ENCODE results near the gene GRIK4.

Gene GRIK4

DNA sequence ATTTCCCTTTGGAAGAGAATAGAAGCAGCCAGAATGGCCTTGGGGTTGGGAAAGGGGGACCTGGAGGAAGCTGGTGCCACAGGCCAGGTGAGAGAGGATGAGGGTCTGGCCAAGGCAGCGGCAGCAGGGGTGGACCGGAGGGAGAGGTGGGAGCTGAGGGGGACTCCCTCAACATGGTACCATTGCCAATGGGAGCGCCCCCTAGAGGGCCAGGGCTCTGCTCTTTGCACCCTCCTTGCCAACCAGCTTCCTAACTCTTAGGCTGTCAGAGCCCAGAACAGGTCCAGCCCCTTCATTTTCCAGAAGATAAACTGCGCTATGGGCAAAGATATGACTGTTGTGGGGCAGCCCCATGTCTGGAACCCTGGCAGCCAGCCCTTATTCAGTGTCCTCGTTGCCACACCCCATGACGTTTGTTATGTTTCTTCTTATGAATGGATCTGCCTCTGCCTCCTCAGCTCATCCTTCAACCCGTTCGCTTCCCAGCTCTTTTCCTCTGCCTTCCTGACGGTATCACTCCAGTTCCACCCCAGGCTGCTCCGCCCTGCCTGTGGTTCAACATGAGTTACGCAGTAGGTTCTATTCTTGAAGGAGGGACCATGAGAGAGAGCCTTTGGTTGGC lies 185.2 kb downstream of the GRIK4 start:
- Histone ChIP-seq H3K27me3 (ENCODE audit: low read depth) (no peaks in the 10 kb centered on the region), H3K4me1 (no peaks in the 10 kb centered on the region), H3K4me3 (no peak overlapping the region), H3K9me3 (no peaks in the 10 kb centered on the region), H3K36me3 (replicated peaks) (no peaks in the 10 kb centered on the region)
- DNase-seq (ENCODE audit: low spot score in 2 of 2) = peak in 1 of 2 experiments; percentile 17
- in situ Hi-C loops (cut with MboI; ENCODE audit: low sequenced_read_pairs) = no loop called here

- Histone ChIP-seq H3K4me3 (no peak overlapping the region), H3K36me3 (replicated peaks) (no peaks in the 10 kb centered on the region), H3K9me3 (no peaks in the 10 kb centered on the region), H3K4me1 (no peaks in the 10 kb centered on the region), H3K27me3 (ENCODE audit: low read depth) (no peaks in the 10 kb centered on the region)
- DNase-seq (ENCODE audit: low spot score in 2 of 2) = no peak
- in situ Hi-C loops (cut with MboI; ENCODE audit: low sequenced_read_pairs) = no loop called here
Measured at GRCh38 chr11:120698918-120699317, 187.4 kb downstream of the GRIK4 start.

GRCh38 chr11:120702656-120703055 lies 191.1 kb downstream of the GRIK4 start:
- H3K9me3 ChIP-seq = no peaks in the 10 kb centered on the region
- no peaks in the 10 kb centered on the region for H3K36me3 ChIP-seq (replicated peaks)
- H3K27me3 ChIP-seq (ENCODE audit: low read depth) = no peaks in the 10 kb centered on the region
- DNase-seq (ENCODE audit: low spot score in 2 of 2) = no peak
- in situ Hi-C loops (cut with MboI; ENCODE audit: low sequenced_read_pairs) = no loop called here
- no peaks in the 10 kb centered on the region for H3K4me1 ChIP-seq
- H3K4me3 ChIP-seq = no peak overlapping the region

- in situ Hi-C loops (cut with MboI; ENCODE audit: low sequenced_read_pairs) = no loop called here
- no peaks in the 10 kb centered on the region for H3K9me3 ChIP-seq
- H3K4me3 ChIP-seq = no peak overlapping the region
- H3K27me3 ChIP-seq (ENCODE audit: low read depth) = no peaks in the 10 kb centered on the region
- H3K4me1 ChIP-seq = no peaks in the 10 kb centered on the region
- no peaks in the 10 kb centered on the region for H3K36me3 ChIP-seq (replicated peaks)
- DNase-seq (ENCODE audit: low spot score in 2 of 2) = no peak
Measured at GRCh38 chr11:120703358-120704152, 192.0 kb downstream of the GRIK4 start.

GRCh38 chr11:120704256-120704750 lies 192.8 kb downstream of the GRIK4 start:
- Histone ChIP-seq H3K36me3 (replicated peaks) (no peaks in the 10 kb centered on the region), H3K4me1 (no peaks in the 10 kb centered on the region), H3K4me3 (no peak overlapping the region), H3K27me3 (ENCODE audit: low read depth) (no peaks in the 10 kb centered on the region), H3K9me3 (no peaks in the 10 kb centered on the region)
- in situ Hi-C loops (cut with MboI; ENCODE audit: low sequenced_read_pairs) = no loop called here
- no peak for DNase-seq (ENCODE audit: low spot score in 2 of 2)

GRCh38 chr11:120706257-120706656 lies 194.7 kb downstream of the GRIK4 start:
- Histone ChIP-seq H3K9me3 (no peaks in the 10 kb centered on the region), H3K4me1 (peaks cover 14% of the 10 kb centered on the region), H3K4me3 (no peak overlapping the region), H3K27me3 (ENCODE audit: low read depth) (no peaks in the 10 kb centered on the region), H3K36me3 (replicated peaks) (no peaks in the 10 kb centered on the region)
- in situ Hi-C loops (cut with MboI; ENCODE audit: low sequenced_read_pairs) = no loop called here
- no peak for DNase-seq (ENCODE audit: low spot score in 2 of 2)

DNA sequence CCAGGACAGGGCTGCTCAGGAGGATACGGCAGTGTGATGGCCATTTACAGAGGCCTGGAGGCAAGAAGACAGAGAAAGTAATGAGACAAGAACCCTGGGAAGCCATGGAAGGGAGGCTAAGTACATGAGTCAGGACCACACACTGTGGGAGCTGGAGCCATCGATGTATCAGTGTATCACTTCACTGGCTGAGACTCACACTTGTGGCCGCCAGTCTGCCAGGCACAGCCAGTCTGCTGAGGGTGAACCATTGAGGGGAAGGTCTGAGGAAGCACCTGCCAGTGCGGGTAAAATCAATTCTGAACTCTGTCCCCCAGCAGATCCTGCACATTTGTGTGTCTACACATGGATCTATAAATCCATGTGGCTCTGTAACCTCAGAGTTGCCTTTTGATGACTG lies 195.6 kb downstream of the GRIK4 start:
- H3K27me3 ChIP-seq (ENCODE audit: low read depth) = no peaks in the 10 kb centered on the region
- no peaks in the 10 kb centered on the region for H3K36me3 ChIP-seq (replicated peaks)
- H3K4me1 ChIP-seq = peaks cover 15% of the 10 kb centered on the region
- in situ Hi-C loops (cut with MboI; ENCODE audit: low sequenced_read_pairs) = no loop called here
- DNase-seq (ENCODE audit: low spot score in 2 of 2) = no peak
- H3K4me3 ChIP-seq = no peak overlapping the region
- no peaks in the 10 kb centered on the region for H3K9me3 ChIP-seq

GRCh38 chr11:120707663-120708062 lies 196.1 kb downstream of the GRIK4 start:
- Histone ChIP-seq H3K4me1 (peaks cover 15% of the 10 kb centered on the region), H3K4me3 (no peak overlapping the region), H3K27me3 (ENCODE audit: low read depth) (no peaks in the 10 kb centered on the region), H3K36me3 (replicated peaks) (no peaks in the 10 kb centered on the region), H3K9me3 (no peaks in the 10 kb centered on the region)
- no peak for DNase-seq (ENCODE audit: low spot score in 2 of 2)
- in situ Hi-C loops (cut with MboI; ENCODE audit: low sequenced_read_pairs) = no loop called here

DNA sequence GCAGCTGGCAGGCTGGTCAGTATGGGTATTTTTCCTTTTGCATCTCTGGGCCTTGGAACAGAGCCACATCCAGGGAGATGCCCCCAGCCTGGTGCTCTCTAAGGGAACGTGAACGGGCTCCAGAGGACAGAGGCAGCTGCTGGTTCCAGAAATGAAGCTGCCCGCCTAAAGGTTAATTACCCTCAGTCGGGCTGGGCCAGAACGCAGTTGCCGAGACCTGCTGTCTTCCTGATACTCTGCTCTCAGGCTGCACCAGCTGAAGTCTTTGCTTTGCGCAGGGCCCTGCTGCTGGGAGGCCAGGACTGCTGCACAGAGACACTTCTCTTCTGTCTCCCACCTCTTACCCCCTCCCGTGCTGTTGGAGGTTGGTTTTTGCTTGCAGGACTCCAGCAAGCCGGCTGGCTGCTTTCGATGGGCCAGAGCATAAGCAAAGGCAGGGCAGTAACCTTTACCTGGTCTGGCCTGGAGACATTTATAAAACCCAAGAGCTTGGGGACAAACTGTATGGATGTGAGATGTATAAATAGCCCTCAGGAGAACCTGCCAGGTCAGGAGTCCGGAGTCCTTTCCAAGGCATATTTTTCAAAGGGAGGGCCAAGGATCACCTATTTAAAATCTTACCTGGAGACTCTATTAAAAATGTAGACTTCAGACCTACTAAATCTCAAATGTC lies 197.1 kb downstream of the GRIK4 start:
- H3K4me3 ChIP-seq = no peak overlapping the region
- in situ Hi-C loops (cut with MboI; ENCODE audit: low sequenced_read_pairs) = no loop called here
- H3K4me1 ChIP-seq = peaks cover 15% of the 10 kb centered on the region
- no peaks in the 10 kb centered on the region for H3K36me3 ChIP-seq (replicated peaks)
- no peaks in the 10 kb centered on the region for H3K9me3 ChIP-seq
- no peak for DNase-seq (ENCODE audit: low spot score in 2 of 2)
- no peaks in the 10 kb centered on the region for H3K27me3 ChIP-seq (ENCODE audit: low read depth)

GRCh38 chr11:120709808-120710207 lies 198.3 kb downstream of the GRIK4 start:
- in situ Hi-C loops (cut with MboI; ENCODE audit: low sequenced_read_pairs) = no loop called here
- H3K27me3 ChIP-seq (ENCODE audit: low read depth) = no peaks in the 10 kb centered on the region
- DNase-seq (ENCODE audit: low spot score in 2 of 2) = no peak

GRCh38 chr11:120710354-120711131 lies 199.0 kb downstream of the GRIK4 start:
- DNase-seq (ENCODE audit: low spot score in 2 of 2) = peak; percentile 86 to 89
- in situ Hi-C loops (cut with MboI; ENCODE audit: low sequenced_read_pairs) = no loop called here
- Histone ChIP-seq H3K4me1 (peaks cover 15% of the 10 kb centered on the region), H3K9me3 (no peaks in the 10 kb centered on the region), H3K36me3 (replicated peaks) (no peaks in the 10 kb centered on the region), H3K27me3 (ENCODE audit: low read depth) (no peaks in the 10 kb centered on the region), H3K4me3 (no peak overlapping the region)

More at GRCh38 chr11:120709808-120710207, 198.3 kb downstream of the GRIK4 start:
- peaks cover 15% of the 10 kb centered on the region for H3K4me1 ChIP-seq
- no peaks in the 10 kb centered on the region for H3K9me3 ChIP-seq
- H3K4me3 ChIP-seq = no peak overlapping the region
- no peaks in the 10 kb centered on the region for H3K36me3 ChIP-seq (replicated peaks)

DNA sequence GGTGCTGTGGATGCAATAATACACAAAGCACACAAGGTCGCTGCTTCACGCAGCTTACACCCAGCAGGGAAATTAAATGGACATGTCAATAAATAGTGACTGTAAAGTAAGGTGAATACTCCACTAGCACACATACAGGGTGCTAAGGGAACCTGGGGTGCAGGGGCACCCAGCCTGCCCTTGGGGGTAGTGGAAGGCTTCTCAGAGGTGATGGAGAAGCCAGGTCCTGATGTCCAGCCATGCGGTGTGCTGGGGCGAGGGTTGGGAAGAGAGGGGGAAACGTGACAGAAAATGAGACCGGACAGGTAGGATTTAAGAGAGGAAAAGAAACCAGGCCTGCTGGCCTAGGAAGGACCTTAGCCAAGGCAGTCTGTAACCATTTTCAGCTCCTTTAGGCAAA lies 200.5 kb downstream of the GRIK4 start:
- peaks cover 15% of the 10 kb centered on the region for H3K4me1 ChIP-seq
- no peak overlapping the region for H3K4me3 ChIP-seq
- in situ Hi-C loops (cut with MboI; ENCODE audit: low sequenced_read_pairs) = no loop called here
- no peak for DNase-seq (ENCODE audit: low spot score in 2 of 2)
- H3K9me3 ChIP-seq = no peaks in the 10 kb centered on the region
- H3K36me3 ChIP-seq (replicated peaks) = no peaks in the 10 kb centered on the region
- no peaks in the 10 kb centered on the region for H3K27me3 ChIP-seq (ENCODE audit: low read depth)

DNA sequence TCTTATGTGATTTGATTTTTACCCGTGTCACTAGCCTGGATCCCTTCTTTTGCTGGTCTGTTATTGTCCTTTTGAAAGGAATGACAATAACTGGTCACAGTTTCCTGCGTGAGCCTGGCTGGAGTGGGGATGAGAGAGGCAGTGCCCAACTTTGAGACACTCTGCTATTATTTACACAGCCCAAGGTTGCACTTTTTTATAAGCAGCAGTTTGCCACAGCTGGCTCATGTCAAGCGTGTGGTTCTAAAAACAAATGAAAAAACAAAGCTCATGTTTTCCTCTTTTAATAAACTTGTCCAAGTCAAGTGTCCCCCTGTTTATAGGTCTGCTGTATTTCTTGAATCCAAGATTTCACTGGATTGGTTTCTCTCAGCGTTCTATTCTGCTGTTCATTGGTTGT lies 201.3 kb downstream of the GRIK4 start:
- no peaks in the 10 kb centered on the region for H3K27me3 ChIP-seq (ENCODE audit: low read depth)
- H3K9me3 ChIP-seq = no peaks in the 10 kb centered on the region
- no peak for DNase-seq (ENCODE audit: low spot score in 2 of 2)
- no peak overlapping the region for H3K4me3 ChIP-seq
- H3K36me3 ChIP-seq (replicated peaks) = no peaks in the 10 kb centered on the region
- H3K4me1 ChIP-seq = peaks cover 15% of the 10 kb centered on the region
- in situ Hi-C loops (cut with MboI; ENCODE audit: low sequenced_read_pairs) = no loop called here
